WTC11 (cell line): Measurements from ENCODE around the gene MORN1. TPM values are rescaled to one million over a fixed set of nuclear protein-coding genes. Genes with fewer than 3 reads are reported as not detected.

Experiments
- ATAC-seq: fragments of 200-7000 bp; cut with Tn5 transposase; 2 replicates; pipeline ENCODE4 v1.10.0; 2021; ENCODE audit warnings: mild to moderate bottlenecking, moderate library complexity
- CTCF ChIA-PET: fragments of 300-600 bp; sonication (Branson Sonifier 250); formaldehyde crosslinking; loops from one replicate; lab custom pipeline; 2021; ENCODE audit warnings: antibody characterized with exemption; lab: Charles Lee
- POLR2A ChIA-PET: fragments of 350-600 bp; sonication (Branson Sonifier 250); formaldehyde crosslinking; loops from one replicate; lab custom pipeline; 2021; ENCODE audit warnings: antibody characterized with exemption; lab: Charles Lee
- DNase-seq: peaks from one replicate; pipeline ENCODE4 v3.0.0; 2021; ENCODE audit warnings: low spot score
- H3K27ac Mint-ChIP-seq: 2 replicates; pipeline ENCODE4 v1.8.0; 2021; ENCODE audit warnings: mixed read lengths
- H3K27me3 Mint-ChIP-seq: 2 replicates; pipeline ENCODE4 v1.8.0; 2021; ENCODE audit warnings: low read depth, mild to moderate bottlenecking, moderate library complexity, mixed read lengths
- H3K36me3 Mint-ChIP-seq: 2 replicates; pipeline ENCODE4 v1.8.0; 2021; ENCODE audit warnings: mixed read lengths
- H3K4me1 Mint-ChIP-seq: 2 replicates; pipeline ENCODE4 v1.8.0; 2022; ENCODE audit warnings: mixed read lengths
- H3K4me3 Mint-ChIP-seq: 2 replicates; pipeline ENCODE4 v1.8.0; 2021; ENCODE audit warnings: mild to moderate bottlenecking, moderate library complexity, mixed read lengths
- H3K9me3 Mint-ChIP-seq: 2 replicates; pipeline ENCODE4 v1.8.0; 2021; ENCODE audit warnings: mixed read lengths
- AR ChIP-seq: fragments of 250-450 bp; sonication (Bioruptor Pico); IDR thresholded peaks from 2 replicates; pipeline ENCODE4 v1.9.0; 2021; ENCODE audit warnings: mild to moderate bottlenecking
- ATF1 ChIP-seq: sonication (generic); formaldehyde crosslinking; IDR thresholded peaks from 2 replicates; pipeline ENCODE4 v1.8.1; 2023; ENCODE audit warnings: mild to moderate bottlenecking, moderate library complexity, missing genetic modification reagents
- ATF3 ChIP-seq: sonication (generic); formaldehyde crosslinking; conservative IDR thresholded peaks from 2 replicates; pipeline ENCODE4 v1.8.1; 2022; ENCODE audit warnings: mild to moderate bottlenecking, missing genetic modification reagents
- ELF4 ChIP-seq: sonication (generic); formaldehyde crosslinking; IDR thresholded peaks from 2 replicates; pipeline ENCODE4 v1.8.1; 2022; ENCODE audit warnings: low read depth, mild to moderate bottlenecking, moderate library complexity, missing genetic modification reagents
- ESRRA ChIP-seq: sonication (generic); formaldehyde crosslinking; IDR thresholded peaks from 2 replicates; pipeline ENCODE4 v1.8.1; 2022; ENCODE audit warnings: mild to moderate bottlenecking, missing genetic modification reagents, borderline replicate concordance
- ETV6 ChIP-seq: sonication (generic); formaldehyde crosslinking; IDR thresholded peaks from 2 replicates; pipeline ENCODE4 v1.8.1; 2022; ENCODE audit warnings: mild to moderate bottlenecking, missing genetic modification reagents
- FOXJ3 ChIP-seq: sonication (generic); formaldehyde crosslinking; IDR thresholded peaks from 2 replicates; pipeline ENCODE4 v1.9.0; 2021; ENCODE audit warnings: missing genetic modification reagents, mild to moderate bottlenecking, borderline replicate concordance
- FOXK1 ChIP-seq: sonication (generic); formaldehyde crosslinking; IDR thresholded peaks from 2 replicates; pipeline ENCODE4 v1.8.0; 2022; ENCODE audit warnings: mild to moderate bottlenecking, moderate library complexity, missing genetic modification reagents
- HMGA2 ChIP-seq: fragments of 250-450 bp; sonication (Bioruptor Pico); IDR thresholded peaks from 2 replicates; pipeline ENCODE4 v1.4.0; 2021; ENCODE audit warnings: mild to moderate bottlenecking, moderate library complexity
- JAZF1 ChIP-seq: fragments of 250-450 bp; sonication (Bioruptor Pico); IDR thresholded peaks from 2 replicates; pipeline ENCODE4 v1.9.0; 2021; ENCODE audit warnings: moderate library complexity, mild to moderate bottlenecking, inconsistent platforms
- JUN ChIP-seq: sonication (generic); formaldehyde crosslinking; IDR thresholded peaks from 2 replicates; pipeline ENCODE4 v1.8.0; 2023; ENCODE audit warnings: mild to moderate bottlenecking, missing genetic modification reagents
- MAX ChIP-seq: sonication (generic); formaldehyde crosslinking; IDR thresholded peaks from 2 replicates; pipeline ENCODE4 v1.8.0; 2022; ENCODE audit warnings: mild to moderate bottlenecking, missing genetic modification reagents
- NFYB ChIP-seq: sonication (generic); formaldehyde crosslinking; conservative IDR thresholded peaks from 2 replicates; pipeline ENCODE4 v1.8.0; 2022; ENCODE audit warnings: low read depth, missing genetic modification reagents
- RELA ChIP-seq: sonication (generic); formaldehyde crosslinking; IDR thresholded peaks from 2 replicates; pipeline ENCODE4 v1.8.1; 2022; ENCODE audit warnings: missing genetic modification reagents, mild to moderate bottlenecking, borderline replicate concordance
- TP53 ChIP-seq: sonication (generic); formaldehyde crosslinking; IDR thresholded peaks from 2 replicates; pipeline ENCODE4 v1.8.1; 2023; ENCODE audit warnings: mild to moderate bottlenecking, missing genetic modification reagents
- ZBTB21 ChIP-seq: sonication (generic); formaldehyde crosslinking; IDR thresholded peaks from 2 replicates; pipeline ENCODE4 v1.8.1; 2023; ENCODE audit warnings: mild to moderate bottlenecking, missing genetic modification reagents, borderline replicate concordance
- ZNF671 ChIP-seq: fragments of 250-450 bp; sonication (Bioruptor Pico); IDR thresholded peaks from 2 replicates; pipeline ENCODE4 v1.8.0; 2021; ENCODE audit warnings: mild to moderate bottlenecking
- total RNA-seq: library from RNA; stranded (reverse); gene quantifications from 3 replicates; pipeline ENCODE4 v1.2.3, GENCODE V29; 2021
- TF ChIP-seq, protein P1 (sequence below): sonication (generic); formaldehyde crosslinking; conservative IDR thresholded peaks from 2 replicates; pipeline ENCODE4 v1.8.1; 2023; ENCODE audit warnings: mild to moderate bottlenecking, low read depth, missing genetic modification reagents, moderate library complexity
- TF ChIP-seq, protein P2 (sequence below): sonication (generic); formaldehyde crosslinking; IDR thresholded peaks from 2 replicates; pipeline ENCODE4 v1.8.1; 2022; ENCODE audit warnings: low read depth, missing genetic modification reagents, borderline replicate concordance
- TF ChIP-seq, protein P3 (sequence below): sonication (generic); formaldehyde crosslinking; IDR thresholded peaks from 2 replicates; pipeline ENCODE4 v1.8.1; 2023; ENCODE audit warnings: mild to moderate bottlenecking, missing genetic modification reagents, moderate library complexity
- TF ChIP-seq, protein P4 (sequence below): sonication (generic); formaldehyde crosslinking; IDR thresholded peaks from 2 replicates; pipeline ENCODE4 v1.8.1; 2022; ENCODE audit warnings: mild to moderate bottlenecking, moderate library complexity, missing genetic modification reagents

MORN1 gene
- total RNA-seq, 1 experiment from 2014 or later, result 14.5 TPM

DNA sequence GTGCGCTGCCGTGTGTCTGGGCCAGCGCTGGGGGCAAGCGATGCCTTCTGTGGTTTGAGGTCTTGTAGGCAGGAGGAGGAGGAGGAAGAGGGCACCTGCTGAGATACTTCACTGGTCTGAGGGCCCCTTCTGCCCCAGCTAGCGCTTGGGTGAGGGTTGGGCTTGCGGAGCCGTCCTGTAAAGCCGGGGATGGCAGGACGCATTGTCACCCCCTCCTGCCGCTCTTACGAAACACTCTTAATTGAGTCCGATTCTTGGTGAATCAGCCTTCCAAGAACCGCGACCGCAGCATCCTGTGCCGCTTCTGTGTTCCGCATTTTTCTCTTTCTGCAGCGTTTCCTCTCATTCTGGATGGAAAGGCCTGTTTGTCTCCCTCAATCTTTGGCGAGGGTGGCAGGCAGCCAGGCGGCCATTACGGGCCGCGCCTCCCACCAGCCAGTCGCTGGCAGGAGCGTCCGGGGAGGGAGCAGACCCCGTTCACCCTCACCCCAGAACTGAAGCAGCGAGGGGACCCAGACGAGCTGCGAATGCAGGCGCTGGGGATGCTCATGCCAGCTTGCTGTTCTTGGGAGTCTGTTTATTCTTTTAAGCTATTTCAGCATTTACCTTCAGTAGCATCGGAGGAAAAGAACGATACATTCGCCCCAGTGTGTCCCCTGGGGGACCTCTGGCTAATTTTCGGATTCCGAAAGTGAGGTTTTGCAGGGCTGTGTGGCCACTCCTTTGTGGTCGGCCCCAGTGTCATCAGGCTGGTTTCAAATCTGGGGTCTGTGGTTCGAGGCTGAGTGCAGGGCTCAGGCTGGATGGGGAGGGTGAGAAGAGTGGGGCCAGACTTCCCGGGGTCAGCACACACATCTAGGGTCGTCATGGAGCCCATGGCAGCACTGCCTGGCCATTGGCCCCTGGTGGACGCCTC is 100.5 kb downstream of the MORN1 start (continued):
- TF ChIP-seq FOXJ3 (no peak), ATF1 (CRISPR knock-in tag) (no peak)
- TF ChIP-seq, protein P1, sequence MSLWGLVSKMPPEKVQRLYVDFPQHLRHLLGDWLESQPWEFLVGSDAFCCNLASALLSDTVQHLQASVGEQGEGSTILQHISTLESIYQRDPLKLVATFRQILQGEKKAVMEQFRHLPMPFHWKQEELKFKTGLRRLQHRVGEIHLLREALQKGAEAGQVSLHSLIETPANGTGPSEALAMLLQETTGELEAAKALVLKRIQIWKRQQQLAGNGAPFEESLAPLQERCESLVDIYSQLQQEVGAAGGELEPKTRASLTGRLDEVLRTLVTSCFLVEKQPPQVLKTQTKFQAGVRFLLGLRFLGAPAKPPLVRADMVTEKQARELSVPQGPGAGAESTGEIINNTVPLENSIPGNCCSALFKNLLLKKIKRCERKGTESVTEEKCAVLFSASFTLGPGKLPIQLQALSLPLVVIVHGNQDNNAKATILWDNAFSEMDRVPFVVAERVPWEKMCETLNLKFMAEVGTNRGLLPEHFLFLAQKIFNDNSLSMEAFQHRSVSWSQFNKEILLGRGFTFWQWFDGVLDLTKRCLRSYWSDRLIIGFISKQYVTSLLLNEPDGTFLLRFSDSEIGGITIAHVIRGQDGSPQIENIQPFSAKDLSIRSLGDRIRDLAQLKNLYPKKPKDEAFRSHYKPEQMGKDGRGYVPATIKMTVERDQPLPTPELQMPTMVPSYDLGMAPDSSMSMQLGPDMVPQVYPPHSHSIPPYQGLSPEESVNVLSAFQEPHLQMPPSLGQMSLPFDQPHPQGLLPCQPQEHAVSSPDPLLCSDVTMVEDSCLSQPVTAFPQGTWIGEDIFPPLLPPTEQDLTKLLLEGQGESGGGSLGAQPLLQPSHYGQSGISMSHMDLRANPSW, result no peak

DNA sequence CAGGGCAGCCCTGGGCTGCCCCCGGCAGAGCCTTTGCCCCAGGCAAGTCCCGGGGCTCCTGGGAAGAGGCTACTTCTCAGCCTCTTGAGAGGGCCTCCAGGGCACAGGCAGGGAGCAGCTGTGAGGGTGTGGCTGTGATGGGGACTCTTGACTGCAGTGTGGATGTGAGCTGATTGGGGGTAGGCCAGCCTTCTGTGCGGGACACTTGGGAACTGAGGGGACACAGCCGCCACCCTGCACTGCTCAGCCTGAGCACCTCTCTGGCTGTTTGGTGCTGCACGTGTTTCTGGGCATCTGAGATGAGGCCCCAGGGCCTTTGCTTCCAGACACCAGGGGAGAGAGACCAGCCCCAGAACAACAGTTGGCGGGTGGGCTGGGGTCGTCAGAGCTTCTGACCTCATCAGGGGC is 101.2 kb downstream of the MORN1 start:
- Mint-ChIP-seq H3K4me3 (no peak overlapping the region), H3K36me3 (no peaks in the 10 kb centered on the region), H3K27me3 (no peaks in the 10 kb centered on the region), H3K4me1 (peaks cover 47% of the 10 kb centered on the region), H3K9me3 (no peaks in the 10 kb centered on the region), H3K27ac (peak overlapping the region; percentile 95)
- DNase-seq (no peak), ATAC-seq (no peak)
- POLR2A ChIA-PET, result no interaction called here
- TF ChIP-seq, protein P2, sequence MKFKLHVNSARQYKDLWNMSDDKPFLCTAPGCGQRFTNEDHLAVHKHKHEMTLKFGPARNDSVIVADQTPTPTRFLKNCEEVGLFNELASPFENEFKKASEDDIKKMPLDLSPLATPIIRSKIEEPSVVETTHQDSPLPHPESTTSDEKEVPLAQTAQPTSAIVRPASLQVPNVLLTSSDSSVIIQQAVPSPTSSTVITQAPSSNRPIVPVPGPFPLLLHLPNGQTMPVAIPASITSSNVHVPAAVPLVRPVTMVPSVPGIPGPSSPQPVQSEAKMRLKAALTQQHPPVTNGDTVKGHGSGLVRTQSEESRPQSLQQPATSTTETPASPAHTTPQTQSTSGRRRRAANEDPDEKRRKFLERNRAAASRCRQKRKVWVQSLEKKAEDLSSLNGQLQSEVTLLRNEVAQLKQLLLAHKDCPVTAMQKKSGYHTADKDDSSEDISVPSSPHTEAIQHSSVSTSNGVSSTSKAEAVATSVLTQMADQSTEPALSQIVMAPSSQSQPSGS (CRISPR knock-in tag), result no peak
- TF ChIP-seq ATF3 (CRISPR knock-in tag) (no peak), TP53 (CRISPR knock-in tag) (no peak), ELF4 (CRISPR knock-in tag) (no peak)
- CTCF ChIA-PET, result interaction anchor here (2.5 kb wide), 1 partner anchor 92 kb away, joined by 11 read pairs; no protein-coding TSS in a partner anchor

GRCh38 chr1:2289607-2290006 is 101.7 kb downstream of the MORN1 start:
- ChIA-PET POLR2A (no interaction called here), CTCF (interaction anchor here (0.7 to 2.5 kb wide), 5 partner anchors 17 to 95 kb away, joined by 3 to 11 read pairs (median 3); partner anchors contain the start of gene FAAP20)
- Mint-ChIP-seq H3K4me1 (peaks cover 47% of the 10 kb centered on the region), H3K9me3 (no peaks in the 10 kb centered on the region), H3K4me3 (no peak overlapping the region), H3K27me3 (no peaks in the 10 kb centered on the region), H3K27ac (peak overlapping the region; percentile 95), H3K36me3 (no peaks in the 10 kb centered on the region)
- TF ChIP-seq ETV6 (CRISPR knock-in tag) (no peak), ZNF671 (CRISPR knock-in tag) (no peak), FOXK1 (CRISPR knock-in tag) (no peak), JAZF1 (no peak), NFYB (CRISPR knock-in tag) (no peak), ZBTB21 (no peak), MAX (no peak), HMGA2 (CRISPR knock-in tag) (no peak), ESRRA (no peak), RELA (CRISPR knock-in tag) (no peak), AR (CRISPR knock-in tag) (no peak), JUN (CRISPR knock-in tag) (no peak)
- TF ChIP-seq, protein P3, sequence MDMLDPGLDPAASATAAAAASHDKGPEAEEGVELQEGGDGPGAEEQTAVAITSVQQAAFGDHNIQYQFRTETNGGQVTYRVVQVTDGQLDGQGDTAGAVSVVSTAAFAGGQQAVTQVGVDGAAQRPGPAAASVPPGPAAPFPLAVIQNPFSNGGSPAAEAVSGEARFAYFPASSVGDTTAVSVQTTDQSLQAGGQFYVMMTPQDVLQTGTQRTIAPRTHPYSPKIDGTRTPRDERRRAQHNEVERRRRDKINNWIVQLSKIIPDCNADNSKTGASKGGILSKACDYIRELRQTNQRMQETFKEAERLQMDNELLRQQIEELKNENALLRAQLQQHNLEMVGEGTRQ (CRISPR knock-in tag), result no peak
- TF ChIP-seq, protein P4, sequence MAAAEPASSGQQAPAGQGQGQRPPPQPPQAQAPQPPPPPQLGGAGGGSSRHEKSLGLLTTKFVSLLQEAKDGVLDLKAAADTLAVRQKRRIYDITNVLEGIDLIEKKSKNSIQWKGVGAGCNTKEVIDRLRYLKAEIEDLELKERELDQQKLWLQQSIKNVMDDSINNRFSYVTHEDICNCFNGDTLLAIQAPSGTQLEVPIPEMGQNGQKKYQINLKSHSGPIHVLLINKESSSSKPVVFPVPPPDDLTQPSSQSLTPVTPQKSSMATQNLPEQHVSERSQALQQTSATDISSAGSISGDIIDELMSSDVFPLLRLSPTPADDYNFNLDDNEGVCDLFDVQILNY (CRISPR knock-in tag), result no peak
- DNase-seq (no peak), ATAC-seq (no peak)
